Suppressor macrophage treated with lipopolysaccharide for 4 hours (primary cell): ENCODE data around the gene TAOK1.
"Not testable (repeated sequence)": the region's sequence is repeated elsewhere in the genome, so short reads cannot be mapped to it uniquely, and the experiment has no call there.

Source experiments
- DNase-seq: peaks from one replicate; pipeline ENCODE4 v3.0.0-alpha.2; 2020

TAOK1 gene

GRCh38 chr17:29449865-29450671, 59.9 kb downstream of the TAOK1 start:
- no peak for DNase-seq

DNA sequence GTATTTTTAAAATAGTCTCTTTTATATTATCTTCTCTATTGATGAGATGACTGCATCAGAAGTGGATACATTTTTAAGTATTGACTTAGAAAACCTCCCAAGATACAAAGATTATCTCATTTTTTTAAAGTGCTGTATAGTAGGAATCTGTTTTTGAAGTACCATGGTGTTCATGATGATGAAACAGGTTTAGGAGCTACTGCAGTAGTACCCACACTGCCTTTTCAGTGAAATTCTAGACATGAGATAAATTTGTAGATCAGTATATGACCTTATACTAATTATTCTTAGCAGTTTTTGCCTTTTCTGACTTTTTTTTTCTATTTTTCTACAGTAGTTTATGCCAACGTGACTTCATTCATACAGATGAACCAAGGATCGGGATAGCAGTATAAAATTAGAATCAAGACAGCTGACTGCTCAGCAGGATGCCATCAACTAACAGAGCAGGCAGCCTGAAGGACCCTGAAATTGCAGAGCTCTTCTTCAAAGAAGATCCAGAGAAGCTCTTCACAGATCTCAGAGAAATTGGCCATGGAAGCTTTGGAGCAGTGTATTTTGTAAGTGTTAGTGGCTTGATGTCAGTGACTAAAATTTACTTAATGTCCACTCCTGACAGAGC, 61.1 kb downstream of the TAOK1 start:
- DNase-seq, result no peak

DNA sequence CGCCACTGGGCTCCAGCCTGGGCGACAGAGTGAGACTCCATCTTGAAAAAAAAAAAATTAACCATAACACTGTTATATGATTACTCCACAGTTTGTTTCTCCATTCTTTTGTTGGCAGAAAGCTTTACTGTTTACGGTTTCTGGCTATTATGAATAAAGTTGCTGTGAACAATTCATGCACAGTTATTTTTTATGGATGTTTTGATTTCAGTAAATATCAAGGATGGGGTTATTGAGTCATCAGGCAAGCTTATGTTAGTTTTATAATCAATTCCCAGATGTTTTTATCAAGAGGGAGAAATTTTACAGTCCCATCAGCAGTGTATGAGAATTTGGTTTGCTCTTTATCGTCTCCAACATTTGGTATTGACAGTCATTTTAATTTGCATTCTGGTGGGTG, 67.9 kb downstream of the TAOK1 start:
- DNase-seq, result no peak

GRCh38 chr17:29461483-29462206, 71.5 kb downstream of the TAOK1 start:
- no peak for DNase-seq

DNA sequence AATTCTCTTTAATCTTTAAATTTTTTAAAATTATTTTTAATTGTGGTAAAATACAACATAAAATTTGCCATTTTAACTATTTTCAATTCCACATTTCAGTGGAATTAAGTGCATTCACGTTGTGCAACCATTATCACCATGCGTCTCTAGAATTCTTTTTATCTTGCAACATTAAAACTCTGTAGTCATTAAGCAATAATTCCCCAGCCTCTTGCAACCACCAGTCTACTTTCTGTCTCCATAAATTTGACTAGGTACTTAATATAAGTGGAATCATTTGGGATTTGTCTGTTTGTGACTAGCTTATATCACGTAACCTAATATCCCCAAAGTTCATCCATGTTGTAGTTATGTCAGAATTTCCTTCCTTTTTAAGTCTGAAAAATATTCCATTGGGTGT, 79.1 kb downstream of the TAOK1 start:
- peak; percentile 46 for DNase-seq

DNA sequence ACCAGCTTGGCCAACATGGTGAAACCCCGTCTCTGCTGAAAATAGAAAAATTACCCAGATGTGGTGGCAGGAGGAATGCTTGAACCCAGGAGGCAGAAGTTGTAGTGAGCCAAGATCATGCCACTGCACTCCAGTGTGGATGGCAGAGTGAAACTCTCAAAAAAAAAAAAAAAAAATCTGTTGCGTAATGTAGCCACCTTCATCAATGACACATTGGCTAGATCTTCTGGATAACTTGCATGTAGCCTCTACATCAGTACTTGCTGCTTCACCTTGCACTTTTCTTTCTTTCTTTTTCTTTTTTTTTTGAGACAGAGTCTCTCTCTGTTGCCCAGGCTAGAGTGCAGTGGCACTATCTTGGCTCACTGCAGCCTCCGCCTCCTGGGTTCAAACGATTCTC, 83.3 kb downstream of the TAOK1 start:
- not testable (repeated sequence) for DNase-seq

GRCh38 chr17:29474297-29474696, 84.1 kb downstream of the TAOK1 start:
- no peak for DNase-seq

DNA sequence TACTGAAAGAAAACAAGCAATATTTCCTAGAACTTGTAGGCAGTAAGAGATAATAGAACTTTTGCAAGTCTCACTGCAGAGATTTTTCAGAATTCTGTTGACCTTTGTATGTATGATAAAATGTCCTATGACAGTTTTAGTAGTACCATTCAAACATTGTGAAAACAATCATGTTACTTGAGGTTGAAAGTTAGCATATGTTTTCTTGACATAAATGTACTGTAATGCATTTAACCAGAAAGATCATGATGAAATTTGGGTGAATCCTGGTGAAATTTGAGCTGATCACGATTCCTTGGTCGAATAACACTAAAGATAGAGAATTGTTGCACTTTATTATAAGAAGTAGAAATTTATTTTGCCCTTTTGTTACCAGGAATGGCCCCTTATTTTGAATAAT, 85.7 kb downstream of the TAOK1 start:
- DNase-seq, result no peak

GRCh38 chr17:29480249-29480928, 90.2 kb downstream of the TAOK1 start:
- DNase-seq, result not testable (repeated sequence)

DNA sequence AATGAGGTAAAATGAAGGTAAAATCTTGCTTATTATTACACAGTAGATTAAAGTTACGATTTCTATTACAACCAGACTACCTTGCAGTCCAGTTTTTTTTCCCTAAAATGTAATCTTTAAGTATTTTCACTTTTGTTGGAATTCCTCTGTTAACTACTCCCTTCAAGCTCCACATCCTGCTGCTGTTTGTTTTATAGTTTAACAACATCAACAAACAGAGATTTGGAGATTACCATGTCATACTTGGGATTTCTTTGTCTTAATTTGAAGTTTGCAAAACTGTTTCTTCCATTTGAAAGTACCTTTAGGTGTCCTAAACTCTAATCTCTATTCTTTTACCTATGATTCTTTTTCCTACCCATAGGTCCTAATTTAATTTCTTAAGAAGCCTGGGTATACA, 93.3 kb downstream of the TAOK1 start:
- no peak for DNase-seq

DNA sequence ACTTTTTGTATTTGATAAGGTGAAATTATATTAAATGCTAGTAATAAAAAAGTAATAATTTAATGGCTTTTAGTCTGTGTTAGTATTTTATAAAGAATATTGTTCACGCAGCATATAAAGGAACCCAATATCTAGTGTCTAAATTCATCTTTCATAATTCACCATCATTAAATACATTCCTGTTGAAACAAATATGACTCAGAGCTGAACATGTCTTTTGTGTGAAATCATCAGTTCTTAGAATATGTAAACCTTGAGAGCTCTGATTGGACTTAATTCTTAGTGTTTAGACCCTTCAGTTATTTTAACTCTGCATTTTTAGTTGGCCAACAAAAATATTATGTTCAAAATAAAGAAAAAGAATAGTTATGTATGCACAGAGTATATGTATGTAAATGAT, 104.8 kb downstream of the TAOK1 start:
- no peak for DNase-seq

GRCh38 chr17:29504711-29505110, 114.5 kb downstream of the TAOK1 start:
- DNase-seq, result no peak

DNA sequence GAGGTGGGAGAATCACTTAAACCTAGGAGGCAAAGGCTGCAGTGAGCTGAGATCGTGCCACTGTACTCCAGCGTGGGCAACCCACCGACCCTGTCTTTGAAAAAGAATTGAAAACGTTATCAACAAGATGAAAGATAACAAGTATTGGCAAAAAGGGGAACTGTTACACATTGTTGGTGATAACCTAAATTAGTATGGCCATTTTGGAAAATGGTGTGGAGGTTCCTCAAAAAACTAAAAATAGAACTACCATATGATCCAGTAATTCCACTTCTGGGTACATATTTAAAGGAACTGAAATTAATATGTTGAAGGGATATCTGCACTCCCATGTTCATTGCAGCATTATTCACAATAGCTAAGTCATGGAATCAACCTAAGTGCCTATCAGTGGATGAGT, 115.7 kb downstream of the TAOK1 start:
- DNase-seq, result peak; percentile 35

- DNase-seq, result no peak
Observed at GRCh38 chr17:29510953-29511352, 120.8 kb downstream of the TAOK1 start.

DNA sequence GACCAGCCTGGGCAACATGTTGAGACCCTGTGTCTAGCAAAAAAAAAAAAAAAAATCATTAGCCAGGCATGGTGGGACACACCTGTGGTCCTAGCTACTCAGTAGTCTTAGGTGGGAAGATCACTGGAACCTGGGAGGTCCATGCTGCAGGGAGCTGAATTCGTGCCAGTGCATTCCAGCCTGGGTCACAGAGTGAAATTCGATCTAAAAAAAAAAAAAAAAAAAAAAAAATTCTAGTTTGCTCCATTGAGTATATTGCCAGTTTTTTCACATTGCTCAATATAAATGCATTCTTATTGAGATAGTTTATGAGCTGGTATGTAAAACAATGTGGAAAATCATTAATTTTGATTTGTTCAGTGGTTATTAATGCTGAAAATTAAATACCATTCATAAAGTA, 124.6 kb downstream of the TAOK1 start:
- no peak for DNase-seq

GRCh38 chr17:29518359-29518758, 128.2 kb downstream of the TAOK1 start:
- DNase-seq, result no peak

DNA sequence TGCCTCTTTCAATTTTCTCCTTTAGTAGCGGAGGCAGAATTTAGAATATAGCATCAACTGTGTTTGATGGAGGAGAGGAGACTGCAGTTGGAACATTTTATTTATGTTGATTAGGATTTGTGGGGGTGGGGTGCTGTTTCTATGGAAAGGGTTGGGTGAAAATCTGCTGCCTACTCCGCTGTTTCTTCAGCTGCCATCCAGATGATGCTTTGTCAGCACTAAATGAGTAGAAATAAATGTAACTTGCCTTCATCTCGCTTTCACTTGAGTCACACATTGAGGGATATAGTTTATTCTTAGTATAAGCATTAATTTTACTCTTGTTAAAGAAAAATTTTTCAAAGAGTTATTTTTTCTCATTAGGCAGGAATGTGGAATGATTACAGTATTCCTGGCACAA, 134.5 kb downstream of the TAOK1 start:
- DNase-seq, result no peak

DNA sequence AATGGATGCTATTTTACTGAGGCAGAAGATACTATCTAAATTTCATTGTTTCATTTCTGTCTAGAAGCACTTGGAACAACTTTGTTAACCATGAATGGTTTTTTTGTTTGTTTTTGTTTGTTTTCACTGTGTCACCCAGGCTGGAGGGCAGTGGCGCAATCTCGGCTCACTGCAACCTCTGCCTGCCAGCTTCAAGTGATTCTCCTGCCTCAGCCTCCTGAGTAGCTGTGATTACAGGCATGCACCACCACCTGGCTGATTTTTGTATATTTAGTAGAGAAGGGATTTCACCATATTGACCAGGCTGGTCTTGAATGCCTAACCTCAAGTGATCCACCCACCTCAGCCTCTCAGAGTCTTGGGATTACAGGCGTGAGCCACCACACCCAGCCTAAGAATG, 136.2 kb downstream of the TAOK1 start:
- DNase-seq, result no peak

DNA sequence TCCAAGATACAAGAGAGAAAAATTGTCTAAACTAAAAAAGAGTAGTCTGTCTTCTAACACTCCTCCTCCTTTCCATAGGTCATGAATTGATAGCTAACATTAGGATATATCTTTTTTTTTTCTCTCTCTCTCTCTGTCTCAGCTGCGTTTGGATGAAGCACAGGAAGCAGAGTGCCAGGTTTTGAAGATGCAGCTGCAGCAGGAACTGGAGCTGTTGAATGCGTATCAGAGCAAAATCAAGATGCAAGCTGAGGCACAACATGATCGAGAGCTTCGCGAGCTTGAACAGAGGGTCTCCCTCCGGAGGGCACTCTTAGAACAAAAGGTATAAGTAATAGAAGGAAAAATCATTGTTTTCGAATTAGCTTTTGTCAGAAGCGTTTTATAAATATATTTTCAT, 143.8 kb downstream of the TAOK1 start:
- no peak for DNase-seq

GRCh38 chr17:29544066-29544465, 153.9 kb downstream of the TAOK1 start:
- no peak for DNase-seq

DNA sequence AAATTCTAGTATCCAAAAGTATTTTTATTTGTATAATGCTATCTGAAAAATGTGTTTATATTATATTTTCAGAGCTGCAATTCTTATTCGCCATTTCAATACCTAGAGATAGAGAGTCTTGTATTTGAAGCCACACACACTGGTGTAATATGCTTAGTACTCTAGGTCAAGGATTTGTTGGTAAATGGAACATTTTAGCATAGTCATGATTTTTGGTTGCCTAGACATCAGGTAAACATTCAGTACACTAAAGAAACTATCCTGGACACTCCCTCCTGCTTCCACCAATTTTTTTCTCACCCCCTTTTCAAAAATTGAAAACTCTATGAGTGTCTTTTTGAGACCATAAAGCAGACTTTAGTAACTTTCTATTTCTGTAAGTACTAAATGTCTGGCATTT, 155.9 kb downstream of the TAOK1 start:
- DNase-seq, result no peak

DNA sequence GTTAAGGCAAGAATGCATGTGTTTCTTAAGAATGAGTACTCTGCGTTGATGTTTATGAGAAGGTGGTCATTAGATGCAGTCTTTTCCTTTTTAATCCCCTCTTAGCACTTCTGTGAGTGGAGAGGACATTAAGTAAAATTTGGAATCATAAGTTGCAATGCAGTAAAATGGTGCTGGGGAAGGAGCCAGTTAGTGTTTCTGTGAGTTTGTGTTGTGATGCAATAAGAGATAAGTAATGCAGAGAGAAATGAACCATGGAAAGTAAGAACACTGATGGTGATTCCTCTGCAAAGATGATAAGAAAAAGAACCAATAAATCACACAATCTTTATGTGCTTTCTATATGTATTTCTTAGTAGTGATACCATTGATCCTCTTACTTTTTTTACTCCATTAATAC, 156.7 kb downstream of the TAOK1 start:
- DNase-seq, result no peak

DNA sequence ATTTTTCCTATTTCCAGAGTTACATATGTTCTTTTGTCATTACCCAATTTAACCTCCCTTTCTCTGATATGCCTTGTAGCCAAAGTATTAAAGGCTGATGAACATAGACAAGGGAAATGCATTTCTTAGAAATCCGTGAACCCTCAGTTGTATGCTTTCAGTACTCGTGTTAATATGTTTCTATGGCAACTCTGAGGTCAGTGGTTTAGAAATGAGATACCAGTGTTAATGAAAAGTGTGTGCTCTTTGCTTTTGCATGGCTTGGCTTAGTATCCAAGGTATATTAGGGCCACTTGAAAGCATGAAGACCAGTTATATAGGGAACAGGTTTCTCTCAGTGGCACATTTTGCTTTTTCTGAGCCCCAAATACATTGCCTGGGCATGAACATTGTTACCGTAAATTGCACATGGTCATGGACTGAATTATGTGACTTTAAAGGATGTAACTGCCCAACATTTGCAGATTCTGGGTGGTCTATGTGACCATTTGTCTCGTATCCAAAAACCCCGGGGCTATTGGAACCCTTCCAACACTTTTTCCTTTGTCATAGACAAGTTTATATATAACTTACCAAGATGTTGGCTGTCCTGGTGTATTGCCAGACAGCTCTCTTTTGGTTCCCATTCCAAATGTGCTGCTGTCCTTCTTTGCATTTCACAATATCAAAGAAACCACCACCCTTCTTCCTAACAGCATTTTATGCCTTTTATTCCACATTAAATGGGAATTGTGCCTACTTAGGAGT, 159.2 kb downstream of the TAOK1 start:
- no peak for DNase-seq
